Gastroesophageal sphincter (tissue), 4 donors: Measurements from ENCODE around the gene UCP2. TPM values are rescaled to one million over a fixed set of nuclear protein-coding genes. Genes with fewer than 3 reads are reported as not detected.
"Not testable (repeated sequence)": the region's sequence is repeated elsewhere in the genome, so short reads cannot be mapped to it uniquely, and the experiment has no call there.

Experiments
- ATAC-seq: fragments of 150-250 bp; one replicate; pipeline ENCODE4 v1.9.1; 2016; ENCODE audit warnings: mild to moderate bottlenecking, moderate library complexity
- H3K27ac ChIP-seq, 4 donors: fragments of 200-600 bp; sonication (generic) in 3 of 4; 1 replicate in 3 of 4; 2 replicates in 1 of 4; pipeline ENCODE4 v1.5.1; 2016 to 2019
- H3K27me3 ChIP-seq: fragments of 200-600 bp; sonication (generic); one replicate; pipeline ENCODE4 v1.5.1; 2019
- H3K36me3 ChIP-seq, 2 donors: fragments of 200-600 bp; sonication (generic); one replicate each; pipeline ENCODE4 v1.5.1; 2019; ENCODE audit warnings: control low read depth in 1 of 2
- H3K4me1 ChIP-seq, 3 donors: fragments of 200-600 bp; sonication (generic); 1 replicate in 2 of 3; 2 replicates in 1 of 3; pipeline ENCODE4 v1.5.1; 2016 to 2019; ENCODE audit warnings: control low read depth in 2 of 3
- H3K4me3 ChIP-seq, 2 donors: fragments of 200-600 bp; sonication (generic); one replicate each; pipeline ENCODE4 v1.5.1; 2019; ENCODE audit warnings: mild to moderate bottlenecking in 1 of 2, moderate library complexity in 1 of 2
- H3K9me3 ChIP-seq, 3 donors: fragments of 200-600 bp; sonication (generic); one replicate each; pipeline ENCODE4 v1.5.1; 2017 to 2019; ENCODE audit warnings: control low read depth in 2 of 3
- EP300 ChIP-seq: sonication (generic); formaldehyde crosslinking; IDR thresholded peaks from one replicate; pipeline ENCODE4 v1.6.1; 2017; ENCODE audit warnings: antibody characterized with exemption, mild to moderate bottlenecking
- POLR2A ChIP-seq, 2 donors: fragments of 450-650 bp; IDR thresholded peaks; one replicate each; pipeline ENCODE4 v1.6.1; 2017; ENCODE audit warnings: antibody characterized with exemption in 2 of 2, mild to moderate bottlenecking in 2 of 2, moderate library complexity in 1 of 2
- POLR2AphosphoS5 ChIP-seq: sonication (generic); formaldehyde crosslinking; IDR thresholded peaks from one replicate; pipeline ENCODE4 v1.6.1; 2017; ENCODE audit warnings: antibody characterized with exemption
- WGBS, 2 donors: methylation state at CpG; one replicate each; pipeline ENCODE4 v1.1.5; 2018; ENCODE audit warnings: low coverage in 1 of 2; 5-methylcytosine and 5-hydroxymethylcytosine counted together
- total RNA-seq, 4 donors: library from RNA; depleted of rRNA; stranded (reverse); fragments of >200 nt; gene quantifications; one replicate each; pipeline ENCODE4 v1.1.0, GENCODE V29; 2016
- TF ChIP-seq, protein P1 (sequence below), 4 experiments: fragments of 200-600 bp in 2 of 4; fragments of 450-650 bp in 2 of 4; sonication (generic) in 1 of 4; IDR thresholded peaks; one replicate each; pipeline ENCODE4 v1.5.1; 2017 to 2019; ENCODE audit warnings: antibody characterized with exemption in 4 of 4, mild to moderate bottlenecking in 2 of 4, moderate library complexity in 2 of 4

Gene UCP2
- total RNA-seq, 4 donors from 2014 or later = 5.8 to 37.2 (median 33.2) TPM

DNA sequence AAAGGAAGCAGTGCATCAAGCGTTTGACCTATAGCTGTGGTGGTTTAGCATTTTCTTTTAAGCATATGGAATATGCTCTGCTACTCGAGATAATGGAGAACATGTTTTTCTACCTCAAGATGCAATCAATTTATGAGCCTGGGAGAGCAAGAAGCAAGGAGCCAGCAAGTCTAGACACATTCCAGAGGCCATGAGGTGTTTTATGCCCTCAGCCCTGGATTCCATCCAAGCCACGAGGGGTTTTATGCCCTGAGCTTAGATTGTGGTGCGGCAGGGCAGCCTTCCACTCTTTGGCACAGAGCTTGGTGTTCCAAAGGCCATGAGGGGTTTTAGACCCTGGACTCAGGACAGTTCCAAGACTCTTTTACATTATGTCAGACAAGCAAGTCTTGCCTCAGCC lies 43.5 kb downstream of the UCP2 start:
- Histone ChIP-seq H3K4me1 (no peaks in the 10 kb centered on the region), H3K27ac (no peak overlapping the region), H3K4me3 (no peak overlapping the region), H3K36me3 (peaks cover 0 to 9% of the 10 kb centered on the region in 2 donors), H3K27me3 (no peaks in the 10 kb centered on the region), H3K9me3 (no peaks in the 10 kb centered on the region)
- 82 to 89% methylated on average over 1 to 4 of the region's 4 CpGs for WGBS, 2 donors
- no peak for ATAC-seq
- TF ChIP-seq EP300 (no peak), POLR2AphosphoS5 (no peak), POLR2A (IDR thresholded peaks at IDR 0.05) (no peak)
- TF ChIP-seq, protein P1, sequence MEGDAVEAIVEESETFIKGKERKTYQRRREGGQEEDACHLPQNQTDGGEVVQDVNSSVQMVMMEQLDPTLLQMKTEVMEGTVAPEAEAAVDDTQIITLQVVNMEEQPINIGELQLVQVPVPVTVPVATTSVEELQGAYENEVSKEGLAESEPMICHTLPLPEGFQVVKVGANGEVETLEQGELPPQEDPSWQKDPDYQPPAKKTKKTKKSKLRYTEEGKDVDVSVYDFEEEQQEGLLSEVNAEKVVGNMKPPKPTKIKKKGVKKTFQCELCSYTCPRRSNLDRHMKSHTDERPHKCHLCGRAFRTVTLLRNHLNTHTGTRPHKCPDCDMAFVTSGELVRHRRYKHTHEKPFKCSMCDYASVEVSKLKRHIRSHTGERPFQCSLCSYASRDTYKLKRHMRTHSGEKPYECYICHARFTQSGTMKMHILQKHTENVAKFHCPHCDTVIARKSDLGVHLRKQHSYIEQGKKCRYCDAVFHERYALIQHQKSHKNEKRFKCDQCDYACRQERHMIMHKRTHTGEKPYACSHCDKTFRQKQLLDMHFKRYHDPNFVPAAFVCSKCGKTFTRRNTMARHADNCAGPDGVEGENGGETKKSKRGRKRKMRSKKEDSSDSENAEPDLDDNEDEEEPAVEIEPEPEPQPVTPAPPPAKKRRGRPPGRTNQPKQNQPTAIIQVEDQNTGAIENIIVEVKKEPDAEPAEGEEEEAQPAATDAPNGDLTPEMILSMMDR (IDR thresholded peaks at IDR 0.05) = no peak

DNA sequence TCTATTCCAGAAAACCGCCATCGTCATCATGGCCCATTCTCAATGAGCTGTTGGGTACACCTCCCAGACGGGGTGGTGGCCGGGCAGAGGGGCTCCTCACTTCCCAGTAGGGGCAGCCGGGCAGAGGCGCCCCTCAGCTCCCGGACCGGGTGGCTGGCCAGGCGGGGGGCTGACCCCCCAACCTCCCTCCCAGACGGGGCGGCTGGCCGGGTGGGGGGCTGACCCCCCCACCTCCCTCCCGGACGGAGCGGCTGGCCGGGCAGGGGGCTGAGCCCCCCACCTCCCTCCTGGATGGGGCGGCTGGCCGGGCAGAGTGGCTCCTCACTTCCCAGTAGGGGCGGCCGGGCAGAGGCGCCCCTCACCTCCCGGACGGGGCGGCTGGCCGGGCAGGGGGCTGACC lies 46.6 kb downstream of the UCP2 start:
- not testable (repeated sequence) for H3K27ac ChIP-seq, ATAC-seq, H3K4me1 ChIP-seq, H3K27me3 ChIP-seq, H3K4me3 ChIP-seq, H3K9me3 ChIP-seq
- peaks cover 0 to 35% of the 10 kb centered on the region in 2 donors for H3K36me3 ChIP-seq
- WGBS, 2 donors = no CpG with 5 or more reads among the region's 25 CpGs

DNA sequence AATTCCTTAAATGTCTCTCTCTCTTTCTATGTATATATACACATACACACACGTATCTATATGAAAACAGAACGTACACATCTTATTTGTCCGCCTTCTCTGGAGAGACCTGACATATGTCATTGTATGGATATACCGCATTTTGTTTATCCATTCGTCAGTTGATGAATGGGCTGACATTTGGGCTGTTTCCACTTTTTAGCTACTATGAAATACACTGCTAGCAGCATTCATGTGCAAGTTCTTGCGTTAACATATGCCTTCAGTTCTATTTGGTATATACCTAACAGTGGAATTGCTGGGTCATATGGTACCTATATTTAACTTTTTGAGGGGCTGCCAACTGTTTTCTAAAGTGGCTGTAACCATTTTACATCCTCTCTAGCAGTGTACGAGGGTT lies 49.9 kb downstream of the UCP2 start:
- Histone ChIP-seq H3K4me3 (no peak overlapping the region), H3K36me3 (peaks cover 0 to 65% of the 10 kb centered on the region in 2 donors), H3K27me3 (no peaks in the 10 kb centered on the region), H3K9me3 (no peaks in the 10 kb centered on the region), H3K4me1 (no peaks in the 10 kb centered on the region), H3K27ac (no peak overlapping the region)
- no peak for ATAC-seq
- TF ChIP-seq EP300 = no peak
- TF ChIP-seq POLR2A (IDR thresholded peaks at IDR 0.05) = no peak
- no peak for TF ChIP-seq POLR2AphosphoS5
- TF ChIP-seq, protein P1 (IDR thresholded peaks at IDR 0.05) = no peak
- WGBS, 2 donors = 81 to 89% methylated on average over 7 of the region's 7 CpGs

DNA sequence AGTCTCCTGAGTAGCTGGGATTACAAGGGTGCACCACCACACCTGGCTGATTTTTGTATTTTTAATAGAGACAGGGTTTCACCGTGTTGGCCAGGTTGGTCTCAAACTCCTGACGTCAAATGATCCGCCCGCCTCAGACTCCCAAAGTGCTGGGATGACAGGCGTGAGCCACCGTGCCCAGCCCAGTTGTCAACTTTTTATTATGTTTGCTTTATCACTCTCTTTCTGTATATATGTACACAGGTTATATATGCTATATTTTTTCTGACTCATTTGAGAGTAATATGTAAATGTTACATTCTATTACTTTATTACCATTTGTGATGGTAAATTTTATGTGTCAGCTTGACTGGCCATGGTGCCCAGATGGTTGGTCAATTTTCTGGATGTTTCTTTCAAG lies 50.7 kb downstream of the UCP2 start:
- 92 to 93% methylated on average over 6 of the region's 6 CpGs for WGBS, 2 donors
- Histone ChIP-seq H3K9me3 (no peaks in the 10 kb centered on the region), H3K4me3 (no peak overlapping the region), H3K4me1 (no peaks in the 10 kb centered on the region), H3K27me3 (no peaks in the 10 kb centered on the region), H3K27ac (no peak overlapping the region), H3K36me3 (peaks cover 0 to 74% of the 10 kb centered on the region in 2 donors)
- no peak for ATAC-seq
- TF ChIP-seq POLR2AphosphoS5 (no peak), POLR2A (IDR thresholded peaks at IDR 0.05) (no peak), EP300 (no peak)
- TF ChIP-seq, protein P1 (IDR thresholded peaks at IDR 0.05) = no peak

DNA sequence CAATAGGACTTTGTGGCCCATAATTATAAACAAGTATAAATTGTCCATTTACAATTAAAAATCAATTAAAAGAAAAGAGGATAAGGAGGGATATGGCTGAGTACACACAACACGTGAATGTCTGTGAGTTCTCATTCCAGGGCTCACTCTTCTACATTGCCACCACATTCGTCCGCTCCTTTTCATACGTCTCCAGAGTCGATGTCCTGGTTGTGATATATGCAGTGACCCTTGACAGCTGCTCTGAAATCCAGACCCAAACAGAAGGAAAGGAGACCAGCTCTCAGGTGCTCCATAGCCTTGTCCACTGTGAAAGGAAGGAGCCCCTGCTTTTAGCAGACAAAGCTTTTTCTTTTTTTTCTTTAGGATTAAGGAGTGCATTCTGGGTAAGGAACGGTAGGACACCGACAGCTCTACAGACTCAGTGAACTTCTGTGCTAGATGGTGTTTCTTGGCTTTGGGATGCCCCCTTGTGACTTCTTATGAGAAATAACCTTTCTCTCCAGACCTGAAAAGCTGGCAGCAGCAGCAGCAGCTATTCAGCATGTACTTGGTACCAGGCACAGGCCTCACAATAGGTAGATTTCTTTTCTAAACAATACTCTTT lies 51.5 kb downstream of the UCP2 start:
- Histone ChIP-seq H3K36me3 (peaks cover 0 to 82% of the 10 kb centered on the region in 2 donors), H3K4me1 (no peaks in the 10 kb centered on the region), H3K4me3 (no peak overlapping the region), H3K27me3 (no peaks in the 10 kb centered on the region), H3K27ac (no peak overlapping the region), H3K9me3 (no peaks in the 10 kb centered on the region)
- WGBS, 2 donors = 56 to 64% methylated on average over 7 of the region's 7 CpGs
- TF ChIP-seq POLR2AphosphoS5 = no peak
- TF ChIP-seq EP300 = no peak
- no peak for TF ChIP-seq POLR2A (IDR thresholded peaks at IDR 0.05)
- TF ChIP-seq, protein P1 (IDR thresholded peaks at IDR 0.05) = peak in 3 of 4 experiments; percentile 14 to 28 (median 20)
- no peak for ATAC-seq
